ENCODE measurements around the gene ZNF511. TPM values are rescaled to one million over a fixed set of nuclear protein-coding genes. Genes with fewer than 3 reads are reported as not detected.

Gene ZNF511
- polyA plus RNA-seq, 1 experiment, result 21.6 TPM

DNA sequence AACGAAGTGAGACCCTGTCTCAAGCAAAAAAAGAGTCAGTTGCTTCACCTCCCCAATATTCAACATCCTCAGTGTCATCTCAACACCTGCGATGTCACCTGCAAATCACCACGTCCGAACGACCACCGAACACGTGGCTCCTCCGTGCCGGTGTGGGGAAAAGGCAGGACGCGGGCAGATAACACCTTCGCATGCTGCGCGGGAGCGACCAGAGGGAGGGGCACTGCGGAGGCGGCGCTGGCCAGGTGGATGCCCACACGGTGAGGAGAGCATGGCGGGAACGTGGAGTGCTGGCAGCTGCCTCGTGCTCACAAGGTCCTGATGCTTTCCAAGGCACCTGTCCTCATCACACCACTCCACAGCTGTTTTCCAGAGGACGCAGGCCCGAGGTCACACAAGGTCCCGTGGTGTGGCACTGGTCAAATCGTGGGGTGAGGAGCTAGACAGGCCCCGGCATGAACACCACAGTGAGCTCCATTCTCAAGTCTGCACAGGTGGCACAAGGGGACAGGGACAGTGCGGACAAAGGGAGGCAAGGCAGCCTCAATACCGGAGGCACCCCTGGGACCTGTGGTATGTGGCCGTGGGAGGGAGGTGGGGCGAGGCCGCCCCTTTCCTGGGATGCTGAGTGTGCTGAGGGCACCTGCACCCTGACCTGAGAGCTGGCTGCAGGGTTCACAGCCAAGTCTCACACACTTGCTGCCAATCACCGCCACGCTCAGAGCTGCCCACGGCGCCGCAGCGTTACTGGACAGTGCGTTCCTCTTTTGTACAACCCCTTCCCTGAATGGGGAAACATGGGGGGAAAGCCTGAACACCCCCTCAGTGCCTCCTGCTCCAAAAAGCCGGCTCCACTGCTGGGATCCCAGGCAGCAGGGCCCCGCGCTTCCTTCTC lies 13.0 kb upstream of the ZNF511 start:
- no peaks in the 10 kb centered on the region for H3K27me3 ChIP-seq (ENCODE audit: control insufficient read depth, insufficient read depth, low read length)
- H3K9me3 ChIP-seq (ENCODE audit: control insufficient read depth, insufficient read depth, low read length), result peaks cover 5% of the 10 kb centered on the region; the same call in 1 of the 2 replicates
- H3K4me3 ChIP-seq (ENCODE audit: low read depth, low read length), result no peak overlapping the region
- H3K27ac ChIP-seq (ENCODE audit: low read depth, low read length), result no peak overlapping the region
- ChIA-PET CTCF (interaction anchor here (1.0 to 1.1 kb wide), 2 partner anchors 34 kb away, joined by 3 read pairs; no protein-coding TSS in a partner anchor), POLR2A (interaction anchor here (0.6 kb wide), 1 partner anchor 41 kb away, joined by 4 read pairs; no protein-coding TSS in a partner anchor)
- TF ChIP-seq, protein P1, sequence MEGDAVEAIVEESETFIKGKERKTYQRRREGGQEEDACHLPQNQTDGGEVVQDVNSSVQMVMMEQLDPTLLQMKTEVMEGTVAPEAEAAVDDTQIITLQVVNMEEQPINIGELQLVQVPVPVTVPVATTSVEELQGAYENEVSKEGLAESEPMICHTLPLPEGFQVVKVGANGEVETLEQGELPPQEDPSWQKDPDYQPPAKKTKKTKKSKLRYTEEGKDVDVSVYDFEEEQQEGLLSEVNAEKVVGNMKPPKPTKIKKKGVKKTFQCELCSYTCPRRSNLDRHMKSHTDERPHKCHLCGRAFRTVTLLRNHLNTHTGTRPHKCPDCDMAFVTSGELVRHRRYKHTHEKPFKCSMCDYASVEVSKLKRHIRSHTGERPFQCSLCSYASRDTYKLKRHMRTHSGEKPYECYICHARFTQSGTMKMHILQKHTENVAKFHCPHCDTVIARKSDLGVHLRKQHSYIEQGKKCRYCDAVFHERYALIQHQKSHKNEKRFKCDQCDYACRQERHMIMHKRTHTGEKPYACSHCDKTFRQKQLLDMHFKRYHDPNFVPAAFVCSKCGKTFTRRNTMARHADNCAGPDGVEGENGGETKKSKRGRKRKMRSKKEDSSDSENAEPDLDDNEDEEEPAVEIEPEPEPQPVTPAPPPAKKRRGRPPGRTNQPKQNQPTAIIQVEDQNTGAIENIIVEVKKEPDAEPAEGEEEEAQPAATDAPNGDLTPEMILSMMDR (IDR thresholded peaks at IDR 0.05; ENCODE audit: low read depth, low read length), result no peak
- DNase-seq (ENCODE audit: low read depth, low spot score), result no peak

DNA sequence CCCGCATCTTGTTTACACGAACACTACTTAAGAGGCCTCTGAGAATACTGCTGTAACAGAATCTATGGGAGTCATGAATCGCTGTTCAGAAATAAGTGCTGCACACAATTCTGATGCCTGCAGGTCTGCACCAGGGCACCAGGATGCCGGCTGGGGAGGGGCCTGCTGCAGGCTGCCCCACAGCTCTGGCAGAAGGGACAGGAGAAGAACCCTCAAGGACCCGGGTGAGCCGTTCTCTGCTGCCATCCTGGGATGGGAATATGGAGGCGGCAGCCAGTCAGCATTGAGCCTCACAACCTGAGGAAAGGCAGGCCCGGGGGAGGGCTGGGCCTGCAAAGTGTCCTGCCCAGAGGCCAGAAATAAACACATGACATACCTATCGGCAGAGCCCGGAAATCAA lies 11.2 kb upstream of the ZNF511 start:
- Histone ChIP-seq H3K9me3 (ENCODE audit: control insufficient read depth, insufficient read depth, low read length) (peaks cover 5% of the 10 kb centered on the region; the same call in 1 of the 2 replicates), H3K27me3 (ENCODE audit: control insufficient read depth, insufficient read depth, low read length) (no peaks in the 10 kb centered on the region), H3K4me3 (ENCODE audit: low read depth, low read length) (no peak overlapping the region), H3K27ac (ENCODE audit: low read depth, low read length) (no peak overlapping the region)
- TF ChIP-seq, protein P1 (IDR thresholded peaks at IDR 0.05; ENCODE audit: low read depth, low read length), result no peak
- no peak for DNase-seq (ENCODE audit: low read depth, low spot score)
- POLR2A ChIA-PET, result no interaction called here
- CTCF ChIA-PET, result no interaction called here

DNA sequence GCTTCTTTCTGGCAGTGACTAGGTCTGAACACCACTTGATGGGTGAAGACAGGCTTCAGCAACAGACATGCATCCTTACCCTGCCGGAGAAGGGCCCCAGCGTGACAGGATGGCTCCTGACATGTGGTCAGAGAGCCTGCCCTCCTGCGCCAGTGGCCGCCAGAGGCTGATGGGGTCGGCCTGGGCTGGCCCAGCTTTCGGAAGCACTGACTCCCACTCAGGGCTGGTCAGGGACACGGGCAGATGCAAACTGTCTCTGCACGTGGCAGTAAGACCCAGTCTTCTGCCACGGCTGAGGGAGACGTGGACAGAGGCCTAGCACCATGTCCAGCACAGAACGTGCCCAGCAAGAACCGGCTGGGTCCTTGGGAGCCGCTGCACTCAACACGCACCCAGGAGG lies 10.2 kb upstream of the ZNF511 start:
- ChIA-PET POLR2A (no interaction called here), CTCF (interaction anchor here (1.9 kb wide), 1 partner anchor 9 kb away, joined by 6 read pairs; no protein-coding TSS in a partner anchor)
- Histone ChIP-seq H3K9me3 (ENCODE audit: control insufficient read depth, insufficient read depth, low read length) (peaks cover 4% of the 10 kb centered on the region; the same call in 1 of the 2 replicates), H3K27ac (ENCODE audit: low read depth, low read length) (no peak overlapping the region), H3K27me3 (ENCODE audit: control insufficient read depth, insufficient read depth, low read length) (no peaks in the 10 kb centered on the region), H3K4me3 (ENCODE audit: low read depth, low read length) (no peak overlapping the region)
- TF ChIP-seq, protein P1 (IDR thresholded peaks at IDR 0.05; ENCODE audit: low read depth, low read length), result no peak
- no peak for DNase-seq (ENCODE audit: low read depth, low spot score)

DNA sequence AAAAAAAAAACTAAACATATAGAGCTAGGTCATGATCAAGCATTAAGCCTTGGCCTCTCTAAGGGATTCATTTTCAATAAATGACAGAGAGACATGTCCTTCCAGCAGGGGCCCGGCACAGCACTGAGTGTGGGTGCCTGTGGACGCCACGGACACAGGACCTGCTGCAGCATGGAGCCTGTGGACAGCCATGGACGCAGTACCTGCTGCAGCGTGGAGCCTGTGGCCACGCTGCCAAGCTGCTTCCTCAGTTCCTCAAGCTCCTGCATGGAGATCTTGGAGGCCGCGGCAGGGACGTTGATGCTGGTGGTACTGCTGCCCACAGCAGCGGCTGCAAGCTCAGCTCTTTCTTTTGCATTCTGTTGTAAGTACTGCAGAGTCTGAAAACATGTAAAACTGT lies 9.5 kb upstream of the ZNF511 start:
- Histone ChIP-seq H3K27me3 (ENCODE audit: control insufficient read depth, insufficient read depth, low read length) (no peaks in the 10 kb centered on the region), H3K27ac (ENCODE audit: low read depth, low read length) (no peak overlapping the region), H3K4me3 (ENCODE audit: low read depth, low read length) (no peak overlapping the region), H3K9me3 (ENCODE audit: control insufficient read depth, insufficient read depth, low read length) (no peaks in the 10 kb centered on the region; the same call in 1 of the 2 replicates)
- no peak for DNase-seq (ENCODE audit: low read depth, low spot score)
- POLR2A ChIA-PET, result no interaction called here
- CTCF ChIA-PET, result interaction anchor here (0.7 to 1.9 kb wide), 3 partner anchors 9 to 706 kb away, joined by 3 to 8 read pairs (median 6); no protein-coding TSS in a partner anchor
- TF ChIP-seq, protein P1 (IDR thresholded peaks at IDR 0.05; ENCODE audit: low read depth, low read length), result no peak

DNA sequence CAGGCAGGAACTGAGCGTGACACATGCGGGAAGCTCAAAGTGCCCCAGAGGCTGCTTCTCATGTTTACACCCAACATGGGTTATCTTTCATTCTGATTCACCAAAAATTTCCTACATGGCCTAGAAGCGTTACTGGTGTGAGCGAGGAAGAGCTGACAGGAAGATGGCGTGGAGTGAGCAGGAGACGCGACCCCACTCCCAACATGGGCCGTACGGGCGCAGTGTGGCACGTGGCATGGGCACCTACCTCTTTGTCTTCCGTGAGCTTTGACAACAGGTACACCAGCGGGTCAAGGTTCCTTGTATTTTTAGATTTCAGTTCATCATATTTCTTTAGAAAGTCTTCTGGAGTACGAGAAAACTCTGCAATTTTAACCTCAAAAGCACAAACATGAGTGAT lies 9.0 kb upstream of the ZNF511 start:
- POLR2A ChIA-PET, result no interaction called here
- H3K9me3 ChIP-seq (ENCODE audit: control insufficient read depth, insufficient read depth, low read length), result no peaks in the 10 kb centered on the region; the same call in 1 of the 2 replicates
- TF ChIP-seq, protein P1 (IDR thresholded peaks at IDR 0.05; ENCODE audit: low read depth, low read length), result no peak
- H3K4me3 ChIP-seq (ENCODE audit: low read depth, low read length), result no peak overlapping the region
- H3K27ac ChIP-seq (ENCODE audit: low read depth, low read length), result no peak overlapping the region
- CTCF ChIA-PET, result interaction anchor here (0.7 to 1.9 kb wide), 3 partner anchors 8 to 707 kb away, joined by 3 to 8 read pairs (median 6); no protein-coding TSS in a partner anchor
- no peaks in the 10 kb centered on the region for H3K27me3 ChIP-seq (ENCODE audit: control insufficient read depth, insufficient read depth, low read length)
- DNase-seq (ENCODE audit: low read depth, low spot score), result no peak
